Transverse colon (tissue), 4 donors: ENCODE data around the gene CALHM3.

Experiments used
- CTCF ChIP-seq, 5 experiments: fragments of 200-600 bp in 3 of 5; fragments of 450-650 bp in 2 of 5; sonication (generic) in 3 of 5; IDR thresholded peaks; 1 replicate in 2 of 5; 2 replicates in 3 of 5; pipeline ENCODE4 v1.5.1; 2016 to 2017; ENCODE audit warnings: antibody characterized with exemption in 5 of 5, inconsistent platforms in 3 of 5, mild to moderate bottlenecking in 2 of 5, moderate library complexity in 1 of 5
- EP300 ChIP-seq: sonication (generic); formaldehyde crosslinking; IDR thresholded peaks from one replicate; pipeline ENCODE4 v1.6.1; 2017; ENCODE audit warnings: antibody characterized with exemption, low read depth
- POLR2AphosphoS5 ChIP-seq, 3 donors: sonication (generic); formaldehyde crosslinking; IDR thresholded peaks; one replicate each; pipeline ENCODE4 v1.6.1; 2016; ENCODE audit warnings: antibody characterized with exemption in 3 of 3

GRCh38 chr10:103459615-103460014 lies 19.4 kb downstream of the CALHM3 start:
- TF ChIP-seq CTCF (IDR thresholded peaks at IDR 0.05): no peak
- TF ChIP-seq POLR2AphosphoS5 (IDR thresholded peaks at IDR 0.05): no peak
- no peak for TF ChIP-seq EP300
